ENCODE data around the gene XPO6.
A peak's percentile ranks its signal among the peaks of the same experiment; 100 is the strongest.

DNA sequence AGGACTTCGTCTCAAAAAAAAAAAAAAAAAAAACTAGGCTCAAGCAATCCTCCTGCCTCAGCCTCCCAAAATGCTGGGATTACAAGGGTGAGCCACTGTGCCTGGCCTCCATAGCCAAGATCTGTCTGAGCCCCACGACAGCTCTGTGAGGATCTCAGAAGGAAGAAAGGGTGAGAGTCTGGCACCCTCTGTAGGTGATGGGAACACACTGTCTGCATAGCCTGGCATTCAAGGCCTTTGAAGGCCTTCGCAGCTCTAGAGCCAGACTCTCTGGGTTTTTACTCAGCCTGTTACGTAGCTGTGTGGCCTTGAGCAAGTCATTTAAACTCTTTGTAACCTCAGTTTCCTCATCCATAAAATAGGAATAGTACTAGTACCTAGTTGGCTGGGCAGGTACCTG, 6.3 kb upstream of the XPO6 start:
- peak; percentile 17; the same call in 1 of the 2 replicates for TF ChIP-seq CTCF (IDR thresholded peaks at IDR 0.05)
- TF ChIP-seq ZFX (IDR thresholded peaks at IDR 0.05; ENCODE audit: borderline replicate concordance), result no peak

Measured in 22Rv1 (cell line).